HEK293 (cell line): ENCODE measurements around the gene CCBE1.

Experiments
- BCL11A ChIP-seq: fragments of 450-650 bp; formaldehyde crosslinking; IDR thresholded peaks from 2 replicates; pipeline ENCODE4 v1.5.1; 2016; ENCODE audit warnings: low read depth, missing biosample characterization, missing genetic modification characterization
- HOXA7 ChIP-seq: sonication (generic); formaldehyde crosslinking; IDR thresholded peaks from 2 replicates; pipeline ENCODE4 v1.8.1; 2022; ENCODE audit warnings: missing genetic modification reagents, borderline replicate concordance
- HOXC10 ChIP-seq: sonication (generic); formaldehyde crosslinking; IDR thresholded peaks from 2 replicates; pipeline ENCODE4 v1.8.1; 2023; ENCODE audit warnings: mild to moderate bottlenecking, missing genetic modification reagents
- KLF16 ChIP-seq: fragments of 450-650 bp; formaldehyde crosslinking; IDR thresholded peaks from 2 replicates; pipeline ENCODE4 v1.5.1; 2017; ENCODE audit warnings: missing biosample characterization, missing genetic modification characterization
- MZF1 ChIP-seq: fragments of 450-650 bp; formaldehyde crosslinking; IDR thresholded peaks from 2 replicates; pipeline ENCODE4 v1.5.1; 2017; ENCODE audit warnings: missing biosample characterization, missing genetic modification characterization, borderline replicate concordance
- PBX3 ChIP-seq: sonication (generic); formaldehyde crosslinking; IDR thresholded peaks from 2 replicates; pipeline ENCODE4 v1.8.1; 2022; ENCODE audit warnings: mild to moderate bottlenecking, moderate library complexity, missing genetic modification reagents
- SP7 ChIP-seq: fragments of 450-650 bp; formaldehyde crosslinking; IDR thresholded peaks from 2 replicates; pipeline ENCODE4 v1.5.1; 2016; ENCODE audit warnings: missing biosample characterization, missing genetic modification characterization
- ZBTB8A ChIP-seq: fragments of 450-650 bp; formaldehyde crosslinking; IDR thresholded peaks from 2 replicates; pipeline ENCODE4 v1.5.1; 2016; ENCODE audit warnings: missing biosample characterization, missing genetic modification characterization
- ZFP3 ChIP-seq: fragments of 450-650 bp; formaldehyde crosslinking; IDR thresholded peaks from 2 replicates; pipeline ENCODE4 v1.5.1; 2016; ENCODE audit warnings: low read depth, missing biosample characterization, missing genetic modification characterization
- ZNF138 ChIP-seq: fragments of 450-650 bp; formaldehyde crosslinking; IDR thresholded peaks from 2 replicates; pipeline ENCODE4 v1.5.1; 2016; ENCODE audit warnings: missing biosample characterization, missing genetic modification characterization, borderline replicate concordance
- ZNF274 ChIP-seq, 2 experiments: fragments of 200-500 bp in 1 of 2; fragments of 450-650 bp in 1 of 2; sonication (Bioruptor generic) in 1 of 2; formaldehyde crosslinking in 1 of 2; IDR thresholded peaks; 2 replicates each; pipeline versions ENCODE4 v1.5.1 to v1.6.1; 2014 to 2016; ENCODE audit warnings: borderline replicate concordance in 1 of 2, inconsistent platforms in 1 of 2, low read length in 1 of 2, missing biosample characterization in 1 of 2, missing genetic modification characterization in 1 of 2
- ZNF335 ChIP-seq: fragments of 450-650 bp; formaldehyde crosslinking; conservative IDR thresholded peaks from 2 replicates; pipeline ENCODE4 v1.5.1; 2016; ENCODE audit warnings: missing biosample characterization, missing genetic modification characterization
- ZNF350 ChIP-seq: fragments of 450-650 bp; formaldehyde crosslinking; IDR thresholded peaks from 2 replicates; pipeline ENCODE4 v1.5.0; 2017; ENCODE audit warnings: missing biosample characterization, mild to moderate bottlenecking, missing genetic modification characterization
- ZNF501 ChIP-seq: fragments of 450-650 bp; formaldehyde crosslinking; IDR thresholded peaks from 2 replicates; pipeline ENCODE4 v1.5.1; 2016; ENCODE audit warnings: missing biosample characterization, missing genetic modification characterization
- ZNF521 ChIP-seq: fragments of 450-650 bp; formaldehyde crosslinking; IDR thresholded peaks from 2 replicates; pipeline ENCODE4 v1.5.1; 2017; ENCODE audit warnings: missing biosample characterization, mild to moderate bottlenecking, missing genetic modification characterization
- ZNF555 ChIP-seq: fragments of 450-650 bp; formaldehyde crosslinking; conservative IDR thresholded peaks from 2 replicates; pipeline ENCODE4 v1.5.1; 2017; ENCODE audit warnings: missing biosample characterization, mild to moderate bottlenecking, missing genetic modification characterization, inconsistent platforms
- ZNF596 ChIP-seq: fragments of 450-650 bp; IDR thresholded peaks from 2 replicates; pipeline ENCODE4 v1.5.0; 2018; ENCODE audit warnings: missing biosample characterization, mild to moderate bottlenecking, missing genetic modification characterization, moderate library complexity
- ZNF624 ChIP-seq: fragments of 450-650 bp; formaldehyde crosslinking; IDR thresholded peaks from 2 replicates; pipeline ENCODE4 v1.5.1; 2017; ENCODE audit warnings: missing biosample characterization, missing genetic modification characterization
- ZNF837 ChIP-seq: fragments of 450-650 bp; formaldehyde crosslinking; IDR thresholded peaks from 2 replicates; pipeline ENCODE4 v1.5.1; 2016; ENCODE audit warnings: missing biosample characterization, missing genetic modification characterization
- TF ChIP-seq, protein P1 (sequence below): fragments of 450-650 bp; formaldehyde crosslinking; conservative IDR thresholded peaks from 2 replicates; pipeline ENCODE4 v1.5.1; 2016; ENCODE audit warnings: low read depth, missing biosample characterization, missing genetic modification characterization
- TF ChIP-seq, protein P2 (sequence below): fragments of 450-650 bp; formaldehyde crosslinking; IDR thresholded peaks from 2 replicates; pipeline ENCODE4 v1.5.1; 2017; ENCODE audit warnings: missing biosample characterization, missing genetic modification characterization
- TF ChIP-seq, protein P3 (sequence below): fragments of 450-650 bp; formaldehyde crosslinking; optimal IDR thresholded peaks from 2 replicates; pipeline ENCODE3; 2016; ENCODE audit warnings: missing biosample characterization, mild to moderate bottlenecking, missing genetic modification characterization
- TF ChIP-seq, protein P4 (sequence below): fragments of 450-650 bp; formaldehyde crosslinking; IDR thresholded peaks from 2 replicates; pipeline ENCODE4 v1.5.1; 2016; ENCODE audit warnings: missing biosample characterization, missing genetic modification characterization
- TF ChIP-seq, protein P5 (sequence below): fragments of 450-650 bp; formaldehyde crosslinking; IDR thresholded peaks from 2 replicates; pipeline ENCODE4 v1.5.1; 2016; ENCODE audit warnings: missing biosample characterization, missing genetic modification characterization

CCBE1 gene

GRCh38 chr18:59502274-59503175, 194.7 kb downstream of the CCBE1 start (continued):
- TF ChIP-seq, protein P1, sequence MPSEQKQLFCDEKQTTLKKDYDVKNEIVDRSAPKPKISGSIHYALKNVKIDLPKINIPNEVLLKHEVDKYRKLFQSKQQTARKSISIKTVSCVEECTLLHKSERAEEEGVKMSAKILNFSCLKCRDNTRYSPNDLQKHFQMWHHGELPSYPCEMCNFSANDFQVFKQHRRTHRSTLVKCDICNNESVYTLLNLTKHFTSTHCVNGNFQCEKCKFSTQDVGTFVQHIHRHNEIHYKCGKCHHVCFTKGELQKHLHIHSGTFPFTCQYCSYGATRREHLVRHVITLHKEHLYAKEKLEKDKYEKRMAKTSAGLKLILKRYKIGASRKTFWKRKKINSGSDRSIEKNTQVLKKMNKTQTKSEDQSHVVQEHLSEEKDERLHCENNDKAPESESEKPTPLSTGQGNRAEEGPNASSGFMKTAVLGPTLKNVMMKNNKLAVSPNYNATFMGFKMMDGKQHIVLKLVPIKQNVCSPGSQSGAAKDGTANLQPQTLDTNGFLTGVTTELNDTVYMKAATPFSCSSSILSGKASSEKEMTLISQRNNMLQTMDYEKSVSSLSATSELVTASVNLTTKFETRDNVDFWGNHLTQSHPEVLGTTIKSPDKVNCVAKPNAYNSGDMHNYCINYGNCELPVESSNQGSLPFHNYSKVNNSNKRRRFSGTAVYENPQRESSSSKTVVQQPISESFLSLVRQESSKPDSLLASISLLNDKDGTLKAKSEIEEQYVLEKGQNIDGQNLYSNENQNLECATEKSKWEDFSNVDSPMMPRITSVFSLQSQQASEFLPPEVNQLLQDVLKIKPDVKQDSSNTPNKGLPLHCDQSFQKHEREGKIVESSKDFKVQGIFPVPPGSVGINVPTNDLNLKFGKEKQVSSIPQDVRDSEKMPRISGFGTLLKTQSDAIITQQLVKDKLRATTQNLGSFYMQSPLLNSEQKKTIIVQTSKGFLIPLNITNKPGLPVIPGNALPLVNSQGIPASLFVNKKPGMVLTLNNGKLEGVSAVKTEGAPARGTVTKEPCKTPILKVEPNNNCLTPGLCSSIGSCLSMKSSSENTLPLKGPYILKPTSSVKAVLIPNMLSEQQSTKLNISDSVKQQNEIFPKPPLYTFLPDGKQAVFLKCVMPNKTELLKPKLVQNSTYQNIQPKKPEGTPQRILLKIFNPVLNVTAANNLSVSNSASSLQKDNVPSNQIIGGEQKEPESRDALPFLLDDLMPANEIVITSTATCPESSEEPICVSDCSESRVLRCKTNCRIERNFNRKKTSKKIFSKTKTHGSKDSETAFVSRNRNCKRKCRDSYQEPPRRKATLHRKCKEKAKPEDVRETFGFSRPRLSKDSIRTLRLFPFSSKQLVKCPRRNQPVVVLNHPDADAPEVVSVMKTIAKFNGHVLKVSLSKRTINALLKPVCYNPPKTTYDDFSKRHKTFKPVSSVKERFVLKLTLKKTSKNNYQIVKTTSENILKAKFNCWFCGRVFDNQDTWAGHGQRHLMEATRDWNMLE: no peak
- TF ChIP-seq ZFP3 (tag by site-specific recombination): no peak
- peak; percentile 76 for TF ChIP-seq ZBTB8A (tag by site-specific recombination)
- TF ChIP-seq ZNF274 (IDR thresholded peaks at IDR 0.05; ENCODE audit: low read length): no peak
- no peak for TF ChIP-seq ZNF274 (tag by site-specific recombination; IDR thresholded peaks at IDR 0.05; ENCODE audit: borderline replicate concordance)
- TF ChIP-seq, protein P2, sequence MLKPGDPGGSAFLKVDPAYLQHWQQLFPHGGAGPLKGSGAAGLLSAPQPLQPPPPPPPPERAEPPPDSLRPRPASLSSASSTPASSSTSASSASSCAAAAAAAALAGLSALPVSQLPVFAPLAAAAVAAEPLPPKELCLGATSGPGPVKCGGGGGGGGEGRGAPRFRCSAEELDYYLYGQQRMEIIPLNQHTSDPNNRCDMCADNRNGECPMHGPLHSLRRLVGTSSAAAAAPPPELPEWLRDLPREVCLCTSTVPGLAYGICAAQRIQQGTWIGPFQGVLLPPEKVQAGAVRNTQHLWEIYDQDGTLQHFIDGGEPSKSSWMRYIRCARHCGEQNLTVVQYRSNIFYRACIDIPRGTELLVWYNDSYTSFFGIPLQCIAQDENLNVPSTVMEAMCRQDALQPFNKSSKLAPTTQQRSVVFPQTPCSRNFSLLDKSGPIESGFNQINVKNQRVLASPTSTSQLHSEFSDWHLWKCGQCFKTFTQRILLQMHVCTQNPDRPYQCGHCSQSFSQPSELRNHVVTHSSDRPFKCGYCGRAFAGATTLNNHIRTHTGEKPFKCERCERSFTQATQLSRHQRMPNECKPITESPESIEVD (tag by site-specific recombination): 0 out of 2 replicates have a peak, but pooled peaks have one; percentile 10
- no peak for TF ChIP-seq ZNF555 (tag by site-specific recombination)
- no peak for TF ChIP-seq HOXC10 (CRISPR knock-in tag)
- TF ChIP-seq, protein P3, sequence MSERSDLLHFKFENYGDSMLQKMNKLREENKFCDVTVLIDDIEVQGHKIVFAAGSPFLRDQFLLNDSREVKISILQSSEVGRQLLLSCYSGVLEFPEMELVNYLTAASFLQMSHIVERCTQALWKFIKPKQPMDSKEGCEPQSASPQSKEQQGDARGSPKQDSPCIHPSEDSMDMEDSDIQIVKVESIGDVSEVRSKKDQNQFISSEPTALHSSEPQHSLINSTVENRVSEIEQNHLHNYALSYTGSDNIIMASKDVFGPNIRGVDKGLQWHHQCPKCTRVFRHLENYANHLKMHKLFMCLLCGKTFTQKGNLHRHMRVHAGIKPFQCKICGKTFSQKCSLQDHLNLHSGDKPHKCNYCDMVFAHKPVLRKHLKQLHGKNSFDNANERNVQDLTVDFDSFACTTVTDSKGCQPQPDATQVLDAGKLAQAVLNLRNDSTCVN (tag by site-specific recombination): no peak
- no peak for TF ChIP-seq ZNF521
- TF ChIP-seq PBX3 (CRISPR knock-in tag): no peak
- TF ChIP-seq ZNF837: no peak
- TF ChIP-seq MZF1 (tag by site-specific recombination): no peak
- peak; percentile 59; the same call in 1 of the 2 replicates for TF ChIP-seq ZNF350 (tag by site-specific recombination)
- peak; percentile 66; the same call in 1 of the 2 replicates for TF ChIP-seq BCL11A (tag by site-specific recombination)
- TF ChIP-seq ZNF624: no peak
- 0 out of 2 replicates have a peak, but pooled peaks have one; percentile 7 for TF ChIP-seq ZNF335 (tag by site-specific recombination)
- TF ChIP-seq, protein P4, sequence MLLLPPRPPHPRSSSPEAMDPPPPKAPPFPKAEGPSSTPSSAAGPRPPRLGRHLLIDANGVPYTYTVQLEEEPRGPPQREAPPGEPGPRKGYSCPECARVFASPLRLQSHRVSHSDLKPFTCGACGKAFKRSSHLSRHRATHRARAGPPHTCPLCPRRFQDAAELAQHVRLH (tag by site-specific recombination): no peak
- TF ChIP-seq, protein P5, sequence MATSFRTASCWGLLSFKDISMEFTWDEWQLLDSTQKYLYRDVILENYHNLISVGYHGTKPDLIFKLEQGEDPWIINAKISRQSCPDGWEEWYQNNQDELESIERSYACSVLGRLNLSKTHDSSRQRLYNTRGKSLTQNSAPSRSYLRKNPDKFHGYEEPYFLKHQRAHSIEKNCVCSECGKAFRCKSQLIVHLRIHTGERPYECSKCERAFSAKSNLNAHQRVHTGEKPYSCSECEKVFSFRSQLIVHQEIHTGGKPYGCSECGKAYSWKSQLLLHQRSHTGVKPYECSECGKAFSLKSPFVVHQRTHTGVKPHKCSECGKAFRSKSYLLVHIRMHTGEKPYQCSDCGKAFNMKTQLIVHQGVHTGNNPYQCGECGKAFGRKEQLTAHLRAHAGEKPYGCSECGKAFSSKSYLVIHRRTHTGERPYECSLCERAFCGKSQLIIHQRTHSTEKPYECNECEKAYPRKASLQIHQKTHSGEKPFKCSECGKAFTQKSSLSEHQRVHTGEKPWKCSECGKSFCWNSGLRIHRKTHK (tag by site-specific recombination): no peak
- peak; percentile 94 for TF ChIP-seq SP7
- TF ChIP-seq ZNF501 (tag by site-specific recombination): peak; percentile 57
- TF ChIP-seq ZNF596 (tag by site-specific recombination): no peak
- no peak for TF ChIP-seq ZNF138 (tag by site-specific recombination)
- TF ChIP-seq KLF16 (tag by site-specific recombination): 0 out of 2 replicates have a peak, but pooled peaks have one; percentile 12
- no peak for TF ChIP-seq HOXA7 (CRISPR knock-in tag)
